NCI-H2081 (cell line): ENCODE data around the gene SHANK3.
"Not testable (repeated sequence)": the region's sequence is repeated elsewhere in the genome, so short reads cannot be mapped to it uniquely, and the experiment has no call there.

Experiments used
- DNase-seq, 2 experiments: peaks; one replicate each; lab custom pipeline; 2025; lab: John Stamatoyannopoulos, UW

The SHANK3 gene

GRCh38 chr22:50653256-50653655 lies 19.4 kb upstream of the SHANK3 start:
- DNase-seq = no peak

DNA sequence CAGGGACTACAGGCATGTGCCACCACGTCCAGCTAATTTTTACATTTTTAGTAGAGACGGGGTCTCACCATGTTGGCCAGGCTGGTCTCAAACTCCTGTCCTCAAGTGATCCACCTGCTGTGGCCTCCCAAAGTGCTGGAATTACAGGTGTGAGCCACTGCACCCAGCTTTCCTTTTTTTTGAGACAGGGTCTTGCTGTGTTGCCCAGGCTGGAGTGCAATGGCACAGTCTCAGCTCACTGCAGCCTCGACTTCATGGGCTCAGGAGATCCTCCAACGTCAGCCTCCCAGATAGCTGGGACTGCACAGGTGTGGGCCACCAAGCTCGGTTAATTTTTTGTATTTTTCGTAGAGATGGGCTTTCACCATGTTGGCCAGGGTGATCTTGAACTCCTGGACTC lies 18.0 kb upstream of the SHANK3 start:
- not testable (repeated sequence) for DNase-seq

- DNase-seq = no peak
Measured at GRCh38 chr22:50656122-50657070, 16.2 kb upstream of the SHANK3 start.

DNA sequence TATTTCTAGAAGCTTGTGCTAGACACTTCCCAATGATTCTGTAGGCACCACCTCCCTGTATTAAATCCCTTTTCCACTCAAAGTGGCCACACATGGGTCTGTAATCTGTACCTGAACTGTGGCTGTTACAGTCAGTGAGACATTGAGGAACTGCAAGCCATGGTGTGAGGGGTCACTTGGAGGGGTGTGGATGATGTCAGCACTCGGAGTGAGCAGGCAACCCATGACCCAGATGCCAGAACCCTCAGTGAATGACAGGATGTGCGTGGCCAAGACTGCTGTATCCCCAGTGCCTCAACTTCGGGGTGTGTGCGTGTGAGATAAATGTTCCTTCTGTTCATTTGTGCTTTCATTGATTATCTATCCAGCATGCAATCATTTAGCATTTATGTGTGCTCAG lies 14.7 kb upstream of the SHANK3 start:
- DNase-seq = no peak

DNA sequence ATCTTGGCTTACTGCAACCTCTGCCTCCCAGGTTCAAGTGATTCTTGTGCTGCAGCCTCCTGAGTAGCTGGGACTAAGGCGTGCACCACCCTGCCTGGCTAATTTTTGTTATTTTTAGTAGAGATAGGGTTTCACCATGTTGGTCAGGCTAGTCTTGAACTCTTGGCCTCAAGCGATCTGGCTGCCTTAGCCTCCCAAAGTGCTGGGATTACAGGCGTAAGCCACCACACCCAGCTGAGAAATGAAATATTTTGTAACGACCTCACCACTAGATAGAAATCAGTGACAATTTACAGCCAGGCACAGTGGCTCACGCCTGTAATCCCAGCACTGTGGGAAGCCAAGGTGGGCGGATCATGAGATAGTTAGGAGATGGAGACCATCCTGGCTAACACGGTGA lies 12.9 kb upstream of the SHANK3 start:
- DNase-seq = not testable (repeated sequence)

GRCh38 chr22:50660306-50660705 lies 12.3 kb upstream of the SHANK3 start:
- DNase-seq = no peak

GRCh38 chr22:50665212-50665611 lies 7.4 kb upstream of the SHANK3 start:
- DNase-seq = no peak

GRCh38 chr22:50665738-50666137 lies 6.9 kb upstream of the SHANK3 start:
- DNase-seq = no peak

DNA sequence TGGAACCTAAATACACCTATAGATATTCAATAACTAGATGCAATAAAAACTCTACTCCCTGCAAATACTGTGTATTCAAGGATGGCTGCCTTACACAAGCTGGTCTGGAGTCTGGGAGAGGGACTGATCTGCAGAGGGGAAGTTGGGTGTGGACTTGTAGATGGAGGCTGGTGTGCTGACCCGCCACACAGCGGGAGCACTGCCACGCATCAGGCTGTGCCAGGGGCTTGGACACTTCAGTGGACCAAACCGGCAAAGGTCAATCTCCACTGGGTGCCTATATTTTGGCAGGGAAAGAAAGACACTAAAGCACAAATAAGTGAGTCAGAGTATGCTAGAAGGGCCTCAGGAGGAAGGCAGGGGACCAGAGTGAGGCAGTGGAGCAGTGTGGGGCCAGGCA lies 2.1 kb upstream of the SHANK3 start:
- DNase-seq = no peak

GRCh38 chr22:50670914-50671538 lies 1.6 kb upstream of the SHANK3 start:
- no peak for DNase-seq

- no peak for DNase-seq
Measured at GRCh38 chr22:50671641-50672040, 982 bp upstream of the SHANK3 start.

GRCh38 chr22:50672041-50672440 lies 582 bp upstream of the SHANK3 start:
- no peak for DNase-seq

DNA sequence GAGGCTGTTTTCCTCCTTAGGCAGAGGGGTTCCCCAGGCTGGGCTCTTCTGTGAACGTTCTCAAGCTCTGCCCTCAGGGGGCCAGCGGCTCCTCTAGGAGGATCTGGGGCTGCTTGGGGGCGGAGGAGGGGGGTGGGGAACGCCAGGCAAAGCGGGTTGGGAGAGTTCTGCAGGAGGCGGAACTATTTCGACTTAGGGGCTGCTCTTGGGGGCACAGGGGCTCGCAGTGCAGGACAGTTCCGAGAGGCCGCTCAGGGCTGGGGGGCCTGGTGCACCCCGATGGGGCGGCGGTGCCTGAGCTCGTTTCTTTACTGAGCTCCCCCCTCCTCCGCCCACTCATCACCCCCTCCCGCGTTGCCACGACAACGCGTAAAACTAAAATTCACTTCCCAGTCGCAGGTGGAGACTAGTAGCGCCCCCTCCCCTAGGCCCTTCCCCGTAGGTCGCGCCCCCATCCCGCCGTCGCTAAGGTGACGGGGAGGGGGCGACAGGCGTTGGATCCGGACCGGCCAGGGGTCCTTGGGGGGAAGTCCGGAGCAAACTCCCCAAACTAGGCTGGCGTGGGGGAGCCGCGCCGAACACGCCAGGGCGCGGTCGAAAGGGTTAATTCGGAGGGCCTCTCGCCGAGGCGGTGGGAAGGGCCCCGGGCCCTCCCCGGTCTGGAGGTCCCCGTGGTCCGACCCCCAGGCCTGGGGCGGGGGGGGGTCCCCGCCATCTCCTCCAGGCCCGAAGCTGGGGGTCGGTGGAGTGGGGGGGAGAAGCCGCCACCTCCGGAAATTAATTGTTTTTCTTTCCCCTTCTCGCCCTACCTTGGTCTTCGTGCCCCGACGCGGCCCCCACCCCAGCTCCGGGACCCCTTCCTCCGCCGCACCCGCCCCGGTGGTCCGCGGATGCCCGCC lies 857 bp downstream of the SHANK3 start:
- DNase-seq = no peak

DNA sequence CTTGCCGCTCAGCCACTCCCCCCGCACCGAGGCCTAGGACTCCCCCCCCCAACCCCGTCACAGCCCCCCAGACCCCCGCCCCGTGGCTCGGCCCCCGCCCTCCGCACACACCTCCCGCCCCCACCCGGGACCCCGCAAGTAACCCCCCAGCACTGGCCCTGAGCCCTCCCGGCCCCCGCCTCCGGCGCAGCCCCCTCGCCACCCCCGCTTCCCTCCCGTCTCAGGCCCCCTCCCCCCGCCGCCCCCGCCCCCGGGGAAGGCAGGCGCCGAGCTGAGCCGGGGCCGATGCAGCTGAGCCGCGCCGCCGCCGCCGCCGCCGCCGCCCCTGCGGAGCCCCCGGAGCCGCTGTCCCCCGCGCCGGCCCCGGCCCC lies 1.5 kb downstream of the SHANK3 start:
- DNase-seq = no peak

DNA sequence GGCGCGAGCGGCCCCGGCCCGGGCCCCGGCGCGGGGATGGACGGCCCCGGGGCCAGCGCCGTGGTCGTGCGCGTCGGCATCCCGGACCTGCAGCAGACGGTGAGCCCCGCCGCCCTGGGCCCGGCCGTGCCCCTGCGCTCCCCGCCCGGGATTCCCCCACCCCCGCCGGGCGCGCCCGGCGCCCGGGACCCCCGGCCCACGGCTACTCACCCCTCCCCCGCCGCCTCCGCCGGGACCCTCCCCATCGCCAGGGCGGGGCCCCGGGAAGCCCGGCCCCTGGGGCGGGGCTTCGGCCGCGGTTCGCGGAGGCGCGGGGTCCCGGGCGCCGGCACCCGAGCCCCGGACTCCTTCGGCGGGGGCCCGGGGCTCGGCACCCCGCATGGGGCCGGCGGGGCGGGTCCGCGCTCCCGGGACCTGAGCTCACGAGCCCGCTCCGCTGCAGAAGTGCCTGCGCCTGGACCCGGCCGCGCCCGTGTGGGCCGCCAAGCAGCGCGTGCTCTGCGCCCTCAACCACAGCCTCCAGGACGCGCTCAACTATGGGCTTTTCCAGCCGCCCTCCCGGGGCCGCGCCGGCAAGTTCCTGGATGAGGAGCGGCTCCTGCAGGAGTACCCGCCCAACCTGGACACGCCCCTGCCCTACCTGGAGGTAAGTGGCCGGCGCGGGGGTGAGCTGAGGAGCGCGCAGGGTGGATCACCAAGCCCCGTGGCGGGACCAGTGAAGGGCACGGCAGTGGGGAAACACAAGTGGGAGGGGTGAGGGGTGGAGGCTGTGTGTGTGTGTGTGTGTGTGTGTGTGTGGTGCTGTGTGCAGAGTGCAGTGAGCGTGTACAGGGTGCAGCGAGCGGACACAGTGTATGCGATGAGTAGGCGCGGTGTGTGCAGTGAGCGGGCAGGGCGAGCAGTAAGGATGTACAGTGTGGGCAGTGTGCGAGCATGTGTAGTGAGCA lies 2.3 kb downstream of the SHANK3 start:
- peak in 1 of 2 experiments; percentile 5 for DNase-seq

- DNase-seq = no peak
Measured at GRCh38 chr22:50675553-50676179, 3.0 kb downstream of the SHANK3 start.

- no peak for DNase-seq
Measured at GRCh38 chr22:50676180-50676636, 3.6 kb downstream of the SHANK3 start.

- no peak for DNase-seq
Measured at GRCh38 chr22:50676661-50677492, 4.3 kb downstream of the SHANK3 start.

DNA sequence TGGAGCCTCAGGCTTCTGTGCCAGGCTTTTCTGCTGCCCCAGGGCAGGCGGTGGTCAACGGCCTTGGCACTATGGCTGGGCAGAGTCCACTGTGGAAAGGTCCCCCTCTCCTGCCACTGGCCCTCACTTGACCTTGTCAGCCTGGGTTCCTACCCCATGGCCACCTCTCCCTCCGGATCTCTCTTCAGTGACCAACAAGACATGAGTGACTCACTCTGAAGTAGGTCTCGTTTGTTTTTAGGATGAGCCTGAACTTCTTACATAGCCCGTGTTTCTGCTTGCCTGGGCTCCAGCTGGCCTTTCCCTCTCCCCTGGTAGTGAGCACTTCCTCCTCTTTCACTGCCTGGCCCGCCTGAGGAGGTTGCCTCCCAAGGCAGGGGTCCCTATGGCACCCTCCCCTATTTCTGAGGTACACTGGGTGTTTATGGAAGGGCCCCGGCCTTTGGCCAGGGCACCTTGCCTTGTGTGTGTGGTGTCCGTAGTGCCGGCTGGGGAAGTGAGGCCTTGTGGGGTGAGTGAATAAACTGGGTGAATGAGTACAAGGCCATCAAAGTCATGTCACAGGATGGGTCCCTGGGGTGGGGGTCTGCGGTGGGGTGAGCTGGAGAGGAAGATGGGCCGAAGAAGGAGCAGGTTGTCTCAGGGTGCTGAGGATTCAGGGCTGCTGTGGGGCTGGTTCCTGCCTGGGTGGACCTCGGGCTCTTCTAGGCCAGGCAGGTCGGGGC lies 5.0 kb downstream of the SHANK3 start:
- DNase-seq = no peak
